ENCODE data around the gene CACNG4.

DNA sequence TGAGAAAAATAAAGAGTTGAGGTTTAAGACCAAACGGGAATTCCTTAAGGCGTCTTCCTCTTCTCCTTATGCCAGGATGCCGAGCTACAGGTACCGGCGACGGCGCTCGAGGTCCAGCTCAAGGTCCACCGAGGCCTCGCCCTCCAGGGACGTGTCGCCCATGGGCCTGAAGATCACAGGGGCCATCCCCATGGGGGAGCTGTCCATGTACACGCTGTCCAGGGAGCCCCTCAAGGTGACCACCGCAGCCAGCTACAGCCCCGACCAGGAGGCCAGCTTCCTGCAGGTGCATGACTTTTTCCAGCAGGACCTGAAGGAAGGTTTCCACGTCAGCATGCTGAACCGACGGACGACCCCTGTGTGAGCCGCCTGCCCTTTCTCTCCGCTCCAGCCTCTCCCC is 66.1 kb downstream of the CACNG4 start:
- TF ChIP-seq, protein P1, sequence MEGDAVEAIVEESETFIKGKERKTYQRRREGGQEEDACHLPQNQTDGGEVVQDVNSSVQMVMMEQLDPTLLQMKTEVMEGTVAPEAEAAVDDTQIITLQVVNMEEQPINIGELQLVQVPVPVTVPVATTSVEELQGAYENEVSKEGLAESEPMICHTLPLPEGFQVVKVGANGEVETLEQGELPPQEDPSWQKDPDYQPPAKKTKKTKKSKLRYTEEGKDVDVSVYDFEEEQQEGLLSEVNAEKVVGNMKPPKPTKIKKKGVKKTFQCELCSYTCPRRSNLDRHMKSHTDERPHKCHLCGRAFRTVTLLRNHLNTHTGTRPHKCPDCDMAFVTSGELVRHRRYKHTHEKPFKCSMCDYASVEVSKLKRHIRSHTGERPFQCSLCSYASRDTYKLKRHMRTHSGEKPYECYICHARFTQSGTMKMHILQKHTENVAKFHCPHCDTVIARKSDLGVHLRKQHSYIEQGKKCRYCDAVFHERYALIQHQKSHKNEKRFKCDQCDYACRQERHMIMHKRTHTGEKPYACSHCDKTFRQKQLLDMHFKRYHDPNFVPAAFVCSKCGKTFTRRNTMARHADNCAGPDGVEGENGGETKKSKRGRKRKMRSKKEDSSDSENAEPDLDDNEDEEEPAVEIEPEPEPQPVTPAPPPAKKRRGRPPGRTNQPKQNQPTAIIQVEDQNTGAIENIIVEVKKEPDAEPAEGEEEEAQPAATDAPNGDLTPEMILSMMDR (conservative IDR thresholded peaks at IDR 0.05; ENCODE audit: low read depth, low read length) = no peak
- no peak for TF ChIP-seq POLR2A (IDR thresholded peaks at IDR 0.05; ENCODE audit: low read depth, low read length)
- TF ChIP-seq RFX5 (IDR thresholded peaks at IDR 0.05; ENCODE audit: low read depth, low read length) = no peak
- TF ChIP-seq MXI1 (IDR thresholded peaks at IDR 0.05; ENCODE audit: borderline replicate concordance, low read depth, low read length) = no peak
- no peak for TF ChIP-seq CEBPB (IDR thresholded peaks at IDR 0.05; ENCODE audit: low read depth, low read length)
- TF ChIP-seq BHLHE40 (IDR thresholded peaks at IDR 0.05; ENCODE audit: low read depth, low read length) = no peak
- no peak for TF ChIP-seq MAFK (IDR thresholded peaks at IDR 0.05; ENCODE audit: low read depth, low read length)
- TF ChIP-seq, protein P2, sequence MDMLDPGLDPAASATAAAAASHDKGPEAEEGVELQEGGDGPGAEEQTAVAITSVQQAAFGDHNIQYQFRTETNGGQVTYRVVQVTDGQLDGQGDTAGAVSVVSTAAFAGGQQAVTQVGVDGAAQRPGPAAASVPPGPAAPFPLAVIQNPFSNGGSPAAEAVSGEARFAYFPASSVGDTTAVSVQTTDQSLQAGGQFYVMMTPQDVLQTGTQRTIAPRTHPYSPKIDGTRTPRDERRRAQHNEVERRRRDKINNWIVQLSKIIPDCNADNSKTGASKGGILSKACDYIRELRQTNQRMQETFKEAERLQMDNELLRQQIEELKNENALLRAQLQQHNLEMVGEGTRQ (IDR thresholded peaks at IDR 0.05; ENCODE audit: low read depth, low read length) = no peak

Measured in IMR-90 (cell line).